K562 (cell line): ENCODE results near the gene HSPE1. TPM values are rescaled to one million over a fixed set of nuclear protein-coding genes. Genes with fewer than 3 reads are reported as not detected.
A peak's percentile ranks its signal among the peaks of the same experiment; 100 is the strongest.

Experiments
- ATAC-seq: fragments of 200-7000 bp; cut with Tn5 transposase; 3 replicates; pipeline ENCODE4 v1.9.1; 2020; ENCODE audit warnings: moderate library complexity
- BruUV-seq: library from RNA; stranded (reverse); fragments of 400-500 nt; replicated peaks from 2 replicates; lab custom pipeline; 2021; lab: Mats Ljungman, UMichigan
- CTCF ChIA-PET: fragments of 300-600 bp; formaldehyde crosslinking; extraction: SDS; loops from one replicate; lab custom pipeline; 2021; ENCODE audit warnings: low intra/inter-chr PET ratio; lab: Yijun Ruan, JAX
- POLR2A ChIA-PET: fragments of 300-600, 350-650 bp; sonication (Branson Sonifier 250); formaldehyde crosslinking; extraction: SDS; loops from one replicate; lab custom pipeline; 2021; ENCODE audit warnings: antibody characterized with exemption, inconsistent platforms; lab: Yijun Ruan, JAX
- DNase-seq, 4 experiments: peaks; one replicate each; pipeline versions ENCODE4 v3.0.0 to v3.0.0-alpha.2; 2011 to 2018; ENCODE audit warnings: low spot score in 3 of 4, mixed read lengths in 3 of 4; ENCODE audit errors: extremely low read depth in 1 of 4
- FAIRE-seq: peaks from 2 replicates; lab custom pipeline; 2011; peaks lifted over from hg19 to GRCh38; lab: Jason Lieb, UNC
- H2AFZ ChIP-seq: 2 replicates; pipeline ENCODE4 v1.6.0; 2011; ENCODE audit warnings: low read depth, low read length, control low read depth, inconsistent platforms
- H3K27ac ChIP-seq: fragments of 200-600 bp; 3 replicates; pipeline ENCODE4 v1.8.0; 2011; ENCODE audit warnings: low read depth, mild to moderate bottlenecking, control low read depth, inconsistent platforms, low read length, moderate library complexity, mixed read lengths; ENCODE audit errors: extremely low read depth
- H3K27me3 ChIP-seq, 2 experiments: fragments of 300-600 bp in 1 of 2; 2 replicates in 1 of 2; 3 replicates in 1 of 2; pipeline versions ENCODE4 v1.6.0 to v1.8.0; 2011; ENCODE audit warnings: inconsistent platforms in 2 of 2, low read length in 2 of 2, mild to moderate bottlenecking in 1 of 2, mixed read lengths in 1 of 2, moderate library complexity in 1 of 2; ENCODE audit not compliant: control insufficient read depth in 2 of 2, insufficient read depth in 2 of 2
- H3K36me3 ChIP-seq: fragments of 300-600 bp; 3 replicates; pipeline ENCODE4 v1.8.0; 2011; ENCODE audit warnings: mild to moderate bottlenecking, low read length, inconsistent platforms; ENCODE audit not compliant: control insufficient read depth, insufficient read depth
- H3K4me1 ChIP-seq, 2 experiments: fragments of 200-600 bp in 1 of 2; replicated peaks in 1 of 2; 2 replicates in 1 of 2; 3 replicates in 1 of 2; pipeline versions ENCODE4 v1.5.1 to v1.8.0; 2011; ENCODE audit warnings: inconsistent platforms in 2 of 2, low read length in 2 of 2, mild to moderate bottlenecking in 1 of 2, mixed read lengths in 1 of 2, moderate library complexity in 1 of 2; ENCODE audit not compliant: control insufficient read depth in 2 of 2, insufficient read depth in 2 of 2
- H3K4me2 ChIP-seq: 2 replicates; pipeline ENCODE4 v1.6.1; 2011; ENCODE audit warnings: low read length, control low read depth, inconsistent platforms, mixed read lengths; ENCODE audit not compliant: insufficient read depth
- H3K4me3 ChIP-seq: fragments of 200-600 bp; sonication (generic), shearing (Covaris generic); 2 replicates; pipeline ENCODE4 v1.5.1; 2016; ENCODE audit warnings: control low read depth, inconsistent platforms
- H3K79me2 ChIP-seq: fragments of 200-600 bp; 3 replicates; pipeline ENCODE4 v1.8.0; 2011; ENCODE audit warnings: low read length, inconsistent platforms; ENCODE audit not compliant: control insufficient read depth, insufficient read depth
- H3K9ac ChIP-seq, 2 experiments: 2 replicates each; pipeline versions ENCODE4 v1.6.0 to v1.6.1; 2011; ENCODE audit warnings: low read depth in 2 of 2, low read length in 2 of 2, control low read depth in 1 of 2, inconsistent platforms in 1 of 2, mild to moderate bottlenecking in 1 of 2, mixed read lengths in 1 of 2; ENCODE audit not compliant: insufficient read depth in 1 of 2
- H3K9me1 ChIP-seq: one replicate; pipeline ENCODE4 v1.6.0; 2011; ENCODE audit warnings: inconsistent platforms, mild to moderate bottlenecking, low read length, moderate library complexity; ENCODE audit not compliant: control insufficient read depth, insufficient read depth
- H3K9me3 ChIP-seq: replicated peaks from 2 replicates; pipeline ENCODE4 v1.5.1; 2011; ENCODE audit warnings: low read depth, low read length, inconsistent platforms; ENCODE audit not compliant: control insufficient read depth, insufficient read depth
- H4K20me1 ChIP-seq: replicated peaks from 2 replicates; pipeline ENCODE4 v1.6.1; 2011; ENCODE audit warnings: low read length, inconsistent platforms, mixed read lengths; ENCODE audit not compliant: control insufficient read depth, insufficient read depth
- CAMTA2 ChIP-seq: fragments of 250-450 bp; sonication (Bioruptor Pico); conservative IDR thresholded peaks from 2 replicates; pipeline ENCODE4 v1.5.1; 2022
- OTX1 ChIP-seq: fragments of 450-650 bp; formaldehyde crosslinking; IDR thresholded peaks from 2 replicates; pipeline ENCODE4 v1.4.0; 2022; ENCODE audit warnings: mild to moderate bottlenecking
- RBM34 ChIP-seq: fragments of 200-400 bp; formaldehyde crosslinking; IDR thresholded peaks from 2 replicates; pipeline ENCODE4 v1.6.1; 2018; ENCODE audit warnings: low read length, borderline replicate concordance; ENCODE audit not compliant: insufficient read depth
- SRSF9 ChIP-seq: fragments of 200-400 bp; formaldehyde crosslinking; IDR thresholded peaks from 2 replicates; pipeline ENCODE4 v1.6.1; 2017; ENCODE audit warnings: low read depth, low read length, borderline replicate concordance
- TBL1XR1 ChIP-seq, 2 experiments: IDR thresholded peaks; 2 replicates each; pipeline ENCODE4 v1.6.1; 2012; ENCODE audit warnings: improper control_type of control experiment in 2 of 2, low read length in 2 of 2, mild to moderate bottlenecking in 1 of 2
- ZNF780A ChIP-seq: fragments of 250-450 bp; sonication (Bioruptor Pico); IDR thresholded peaks from 2 replicates; pipeline ENCODE4 v1.5.0; 2021; ENCODE audit warnings: mild to moderate bottlenecking
- ZNF79 ChIP-seq: fragments of 250-450 bp; sonication (Bioruptor Pico); IDR thresholded peaks from 2 replicates; pipeline ENCODE4 v1.4.0; 2020; ENCODE audit warnings: low read depth, mild to moderate bottlenecking, moderate library complexity
- WGBS: fragments of 100-300 bp; shearing (Covaris generic); methylation state at CpG from one replicate; pipeline ENCODE4 v1.1.6; 2016; ENCODE audit warnings: low coverage, mixed read lengths; ENCODE audit not compliant: insufficient coverage; ENCODE audit errors: missing lambda C conversion rate; 5-methylcytosine and 5-hydroxymethylcytosine counted together
- in situ Hi-C: fragments of 300-500 bp; cut with MboI; formaldehyde crosslinking; loops from 4 replicates; pipeline ENCODE4 v1.15.0; 2018; ENCODE audit warnings: inconsistent platforms, mixed read lengths
- intact Hi-C: fragments of 100-400 bp; cut with micrococcal nuclease; formaldehyde crosslinking; loops from 2 replicates; pipeline ENCODE4 v1.14.2; 2022
- polyA plus RNA-seq, 8 experiments: library from polyadenylated mRNA; depleted of rRNA in 4 of 8; stranded (reverse) in 5 of 8; unstranded in 3 of 8; fragments of >200 nt; fragmentation: Nextera tagmentation in 2 of 8; fragmentation: Illumina TruSeq in 1 of 8; extraction: Ambion mirVana in 2 of 8; extraction: Trizol in 1 of 8; gene quantifications; 2 replicates each; pipeline versions ENCODE4 v1.2.1 to v1.2.3, GENCODE V29; 2011 to 2014; ENCODE audit warnings: inconsistent platforms in 1 of 8, missing spikeins in 1 of 8
- total RNA-seq, 7 experiments: library from RNA; depleted of rRNA in 6 of 7; stranded (reverse); fragments of >200 nt in 6 of 7; fragmentation: Illumina TruSeq in 2 of 7; extraction: Trizol in 2 of 7; gene quantifications; 2 replicates each; pipeline versions ENCODE4 v1.2.1 to v1.2.3, GENCODE V29; 2011 to 2021; ENCODE audit warnings: low replicate concordance in 1 of 7
- TF ChIP-seq, protein P1 (sequence below): fragments of 450-650 bp; formaldehyde crosslinking; IDR thresholded peaks from 2 replicates; pipeline ENCODE4 v1.4.0; 2020; ENCODE audit warnings: mild to moderate bottlenecking, moderate library complexity
- TF ChIP-seq, protein P2 (sequence below), 2 experiments: fragments of 450-650 bp in 1 of 2; sonication (generic) in 1 of 2; formaldehyde crosslinking in 1 of 2; IDR thresholded peaks; 2 replicates each; pipeline versions ENCODE4 v1.7.1 to v1.9.0; 2016 to 2022; ENCODE audit warnings: inconsistent platforms in 1 of 2, mild to moderate bottlenecking in 1 of 2, missing genetic modification reagents in 1 of 2

Gene HSPE1
- total and polyA plus RNA-seq, 9 of the 15 experiments (the other 6 are each of a cell fraction or from before 2014, with no cell fraction given), result 223 to 1,007 (median 612) TPM

DNA sequence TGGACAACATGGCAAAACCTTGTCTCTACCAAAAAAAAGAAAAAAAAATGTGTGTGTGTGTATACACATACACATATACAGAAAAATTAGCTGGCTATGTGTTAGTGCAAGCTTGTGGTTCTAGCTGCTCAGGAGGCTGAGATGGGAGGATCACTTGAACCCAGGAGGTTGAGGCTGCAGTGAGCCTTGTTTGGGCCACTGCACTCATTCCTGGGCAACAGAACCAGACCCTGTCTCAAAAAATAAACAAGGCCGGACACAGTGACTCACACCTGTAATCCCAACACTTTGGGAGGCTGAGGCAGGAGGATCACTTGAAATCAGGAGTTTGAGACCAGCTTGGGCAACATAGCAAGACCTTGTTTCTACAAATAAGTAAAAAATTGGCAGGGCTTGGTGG is 44.8 kb upstream of the HSPE1 start (continued):
- TF ChIP-seq ZNF79 (CRISPR knock-in tag), result no peak
- no peak for TF ChIP-seq OTX1 (CRISPR knock-in tag)
- no peak for TF ChIP-seq TBL1XR1 (IDR thresholded peaks at IDR 0.05; ENCODE audit: low read length in 2 of 2)
- TF ChIP-seq SRSF9, result no peak
- TF ChIP-seq, all 486 proteins: peak for 0

DNA sequence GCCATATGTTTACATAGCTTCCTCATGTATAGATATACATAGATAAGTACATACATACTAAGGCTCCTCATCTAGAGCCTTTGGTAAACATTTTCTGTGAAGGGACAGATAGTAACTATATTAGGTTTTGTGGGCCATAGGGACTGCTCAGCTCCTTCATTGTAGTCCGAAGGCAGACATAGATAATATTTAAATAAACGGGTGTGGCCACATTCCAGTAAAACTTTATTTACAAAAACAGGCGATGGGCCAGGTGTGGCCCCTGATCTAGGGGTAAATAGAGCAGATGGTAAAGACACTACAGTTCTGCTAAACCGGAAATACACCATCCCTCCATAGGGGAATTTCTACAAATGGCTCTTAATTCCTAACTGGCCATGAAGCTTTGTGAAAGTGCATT is 39.5 kb upstream of the HSPE1 start:
- Histone ChIP-seq H3K4me2 (no peak overlapping the region), H3K79me2 (peaks cover 43% of the 10 kb centered on the region), H3K9me3 (no peaks in the 10 kb centered on the region), H3K9me1 (no peaks in the 10 kb centered on the region), H3K9ac (no peak overlapping the region), H3K27ac (0 out of 3 replicates have a peak overlapping the region, but pooled peaks have one; percentile 13), H3K27me3 (no peaks in the 10 kb centered on the region), H3K4me3 (no peak overlapping the region), H2AFZ (no peak overlapping the region), H3K36me3 (peaks cover 37% of the 10 kb centered on the region), H3K4me1 (no peaks in the 10 kb centered on the region; a peak in 3 of 5 replicates), H4K20me1 (no peaks in the 10 kb centered on the region)
- BruUV-seq, result no TSS peak
- intact Hi-C loops, result no loop called here
- 26% methylated on average over 4 of the region's 4 CpGs for WGBS
- DNase-seq, result peak in 1 of 4 experiments; percentile 16
- in situ Hi-C loops, result no loop called here
- CTCF ChIA-PET, result no interaction called here
- ATAC-seq, result peak; percentile 68
- FAIRE-seq, result no peak
- POLR2A ChIA-PET, result interaction anchor here (1.0 to 1.4 kb wide), 4 partner anchors 9 to 26 kb away, joined by 3 to 5 read pairs (median 5); partner anchors contain the start of gene SF3B1
- TF ChIP-seq, protein P1, sequence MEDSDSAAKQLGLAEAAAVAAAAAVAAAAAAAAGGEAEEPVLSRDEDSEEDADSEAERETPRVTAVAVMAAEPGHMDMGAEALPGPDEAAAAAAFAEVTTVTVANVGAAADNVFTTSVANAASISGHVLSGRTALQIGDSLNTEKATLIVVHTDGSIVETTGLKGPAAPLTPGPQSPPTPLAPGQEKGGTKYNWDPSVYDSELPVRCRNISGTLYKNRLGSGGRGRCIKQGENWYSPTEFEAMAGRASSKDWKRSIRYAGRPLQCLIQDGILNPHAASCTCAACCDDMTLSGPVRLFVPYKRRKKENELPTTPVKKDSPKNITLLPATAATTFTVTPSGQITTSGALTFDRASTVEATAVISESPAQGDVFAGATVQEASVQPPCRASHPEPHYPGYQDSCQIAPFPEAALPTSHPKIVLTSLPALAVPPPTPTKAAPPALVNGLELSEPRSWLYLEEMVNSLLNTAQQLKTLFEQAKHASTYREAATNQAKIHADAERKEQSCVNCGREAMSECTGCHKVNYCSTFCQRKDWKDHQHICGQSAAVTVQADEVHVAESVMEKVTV (CRISPR knock-in tag), result no peak
- TF ChIP-seq CAMTA2 (CRISPR knock-in tag) (no peak), RBM34 (no peak), ZNF780A (no peak)
- TF ChIP-seq, protein P2, sequence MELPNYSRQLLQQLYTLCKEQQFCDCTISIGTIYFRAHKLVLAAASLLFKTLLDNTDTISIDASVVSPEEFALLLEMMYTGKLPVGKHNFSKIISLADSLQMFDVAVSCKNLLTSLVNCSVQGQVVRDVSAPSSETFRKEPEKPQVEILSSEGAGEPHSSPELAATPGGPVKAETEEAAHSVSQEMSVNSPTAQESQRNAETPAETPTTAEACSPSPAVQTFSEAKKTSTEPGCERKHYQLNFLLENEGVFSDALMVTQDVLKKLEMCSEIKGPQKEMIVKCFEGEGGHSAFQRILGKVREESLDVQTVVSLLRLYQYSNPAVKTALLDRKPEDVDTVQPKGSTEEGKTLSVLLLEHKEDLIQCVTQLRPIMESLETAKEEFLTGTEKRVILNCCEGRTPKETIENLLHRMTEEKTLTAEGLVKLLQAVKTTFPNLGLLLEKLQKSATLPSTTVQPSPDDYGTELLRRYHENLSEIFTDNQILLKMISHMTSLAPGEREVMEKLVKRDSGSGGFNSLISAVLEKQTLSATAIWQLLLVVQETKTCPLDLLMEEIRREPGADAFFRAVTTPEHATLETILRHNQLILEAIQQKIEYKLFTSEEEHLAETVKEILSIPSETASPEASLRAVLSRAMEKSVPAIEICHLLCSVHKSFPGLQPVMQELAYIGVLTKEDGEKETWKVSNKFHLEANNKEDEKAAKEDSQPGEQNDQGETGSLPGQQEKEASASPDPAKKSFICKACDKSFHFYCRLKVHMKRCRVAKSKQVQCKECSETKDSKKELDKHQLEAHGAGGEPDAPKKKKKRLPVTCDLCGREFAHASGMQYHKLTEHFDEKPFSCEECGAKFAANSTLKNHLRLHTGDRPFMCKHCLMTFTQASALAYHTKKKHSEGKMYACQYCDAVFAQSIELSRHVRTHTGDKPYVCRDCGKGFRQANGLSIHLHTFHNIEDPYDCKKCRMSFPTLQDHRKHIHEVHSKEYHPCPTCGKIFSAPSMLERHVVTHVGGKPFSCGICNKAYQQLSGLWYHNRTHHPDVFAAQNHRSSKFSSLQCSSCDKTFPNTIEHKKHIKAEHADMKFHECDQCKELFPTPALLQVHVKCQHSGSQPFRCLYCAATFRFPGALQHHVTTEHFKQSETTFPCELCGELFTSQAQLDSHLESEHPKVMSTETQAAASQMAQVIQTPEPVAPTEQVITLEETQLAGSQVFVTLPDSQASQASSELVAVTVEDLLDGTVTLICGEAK (IDR thresholded peaks at IDR 0.05), result peak; percentile 92
- TF ChIP-seq, protein P2 (CRISPR knock-in tag; IDR thresholded peaks at IDR 0.05), result peak; percentile 71
